ENCODE data around the gene RREB1.

RREB1 gene

DNA sequence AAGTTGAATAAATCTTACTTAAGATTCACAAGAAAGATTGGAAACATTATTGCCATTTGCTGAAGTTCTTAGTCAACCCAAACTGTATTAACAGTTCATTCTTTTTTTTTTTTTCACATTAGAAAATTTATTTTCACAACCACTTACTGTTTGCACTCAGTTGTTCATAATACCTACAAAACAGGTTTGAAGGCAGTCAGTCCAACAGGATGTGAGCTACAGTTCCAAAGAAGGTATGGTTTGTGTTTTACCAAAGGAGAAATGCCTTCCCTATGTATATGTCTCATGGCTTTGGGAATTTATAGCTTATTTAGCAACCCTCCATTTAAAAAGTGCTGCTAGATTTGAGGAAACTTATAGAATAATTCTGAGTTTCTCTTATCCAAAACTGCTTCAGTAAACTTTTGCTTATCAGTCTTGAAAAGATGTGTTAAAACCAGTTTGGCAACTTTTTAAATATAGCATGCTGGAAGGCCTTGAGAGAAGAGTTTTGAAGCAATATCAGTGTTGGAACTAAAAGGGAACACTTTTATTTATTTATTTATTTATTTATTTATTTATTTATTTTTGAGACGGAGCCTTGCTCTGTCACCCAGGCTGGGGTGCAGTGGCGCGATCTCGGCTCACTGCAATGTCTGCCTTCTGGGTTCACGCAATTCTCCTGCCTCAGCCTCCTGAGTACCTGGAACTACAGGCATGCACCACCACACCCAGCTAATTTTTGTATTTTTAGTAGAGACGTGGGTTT, 46.8 kb upstream of the RREB1 start:
- H3K36me3 ChIP-seq (ENCODE audit: insufficient read depth, low read length), result no peaks in the 10 kb centered on the region
- H3K27me3 ChIP-seq (ENCODE audit: insufficient read depth, low read length, poor library complexity), result no peaks in the 10 kb centered on the region
- H3K4me3 ChIP-seq (ENCODE audit: low read depth in 1 of 2, low read length in 2 of 2), result no peak overlapping the region
- no peak for TF ChIP-seq EZH2 (IDR thresholded peaks at IDR 0.05; ENCODE audit: borderline replicate concordance, low read depth, low read length, severe bottlenecking)
- TF ChIP-seq, protein P1, sequence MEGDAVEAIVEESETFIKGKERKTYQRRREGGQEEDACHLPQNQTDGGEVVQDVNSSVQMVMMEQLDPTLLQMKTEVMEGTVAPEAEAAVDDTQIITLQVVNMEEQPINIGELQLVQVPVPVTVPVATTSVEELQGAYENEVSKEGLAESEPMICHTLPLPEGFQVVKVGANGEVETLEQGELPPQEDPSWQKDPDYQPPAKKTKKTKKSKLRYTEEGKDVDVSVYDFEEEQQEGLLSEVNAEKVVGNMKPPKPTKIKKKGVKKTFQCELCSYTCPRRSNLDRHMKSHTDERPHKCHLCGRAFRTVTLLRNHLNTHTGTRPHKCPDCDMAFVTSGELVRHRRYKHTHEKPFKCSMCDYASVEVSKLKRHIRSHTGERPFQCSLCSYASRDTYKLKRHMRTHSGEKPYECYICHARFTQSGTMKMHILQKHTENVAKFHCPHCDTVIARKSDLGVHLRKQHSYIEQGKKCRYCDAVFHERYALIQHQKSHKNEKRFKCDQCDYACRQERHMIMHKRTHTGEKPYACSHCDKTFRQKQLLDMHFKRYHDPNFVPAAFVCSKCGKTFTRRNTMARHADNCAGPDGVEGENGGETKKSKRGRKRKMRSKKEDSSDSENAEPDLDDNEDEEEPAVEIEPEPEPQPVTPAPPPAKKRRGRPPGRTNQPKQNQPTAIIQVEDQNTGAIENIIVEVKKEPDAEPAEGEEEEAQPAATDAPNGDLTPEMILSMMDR (IDR thresholded peaks at IDR 0.05; ENCODE audit: borderline replicate concordance, extremely low read depth, low read length, poor library complexity, severe bottlenecking), result no peak
- no peaks in the 10 kb centered on the region for H3K79me2 ChIP-seq (ENCODE audit: insufficient read depth, low read length)
- DNase-seq (no peak), ATAC-seq (ENCODE audit: insufficient read depth, low read depth) (no peak)
- peaks cover 14% of the 10 kb centered on the region for H3K4me1 ChIP-seq (ENCODE audit: insufficient read depth, low read length)
- no peaks in the 10 kb centered on the region for H3K9me3 ChIP-seq (ENCODE audit: insufficient read depth, low read length, severe bottlenecking)
- no peaks in the 10 kb centered on the region for H4K20me1 ChIP-seq (ENCODE audit: insufficient read depth, low read length)
- no peak overlapping the region for H3K4me2 ChIP-seq (ENCODE audit: insufficient read depth, low read length)
- no peak overlapping the region for H2AFZ ChIP-seq (ENCODE audit: low read depth, low read length)
- no peak overlapping the region for H3K27ac ChIP-seq (ENCODE audit: low read length)
- H3K9ac ChIP-seq (ENCODE audit: low read depth, low read length), result no peak overlapping the region

- Histone ChIP-seq H3K4me3 (ENCODE audit: low read depth in 1 of 2, low read length in 2 of 2) (no peak overlapping the region), H3K79me2 (ENCODE audit: insufficient read depth, low read length) (no peaks in the 10 kb centered on the region), H3K36me3 (ENCODE audit: insufficient read depth, low read length) (no peaks in the 10 kb centered on the region), H3K9ac (ENCODE audit: low read depth, low read length) (no peak overlapping the region), H3K4me1 (ENCODE audit: insufficient read depth, low read length) (peaks cover 14% of the 10 kb centered on the region), H3K27ac (ENCODE audit: low read length) (no peak overlapping the region), H3K9me3 (ENCODE audit: insufficient read depth, low read length, severe bottlenecking) (no peaks in the 10 kb centered on the region), H3K27me3 (ENCODE audit: insufficient read depth, low read length, poor library complexity) (no peaks in the 10 kb centered on the region), H3K4me2 (ENCODE audit: insufficient read depth, low read length) (no peak overlapping the region), H2AFZ (ENCODE audit: low read depth, low read length) (no peak overlapping the region), H4K20me1 (ENCODE audit: insufficient read depth, low read length) (no peaks in the 10 kb centered on the region)
- DNase-seq (no peak), ATAC-seq (ENCODE audit: insufficient read depth, low read depth) (no peak)
- TF ChIP-seq, protein P1 (IDR thresholded peaks at IDR 0.05; ENCODE audit: borderline replicate concordance, extremely low read depth, low read length, poor library complexity, severe bottlenecking), result no peak
- TF ChIP-seq EZH2 (IDR thresholded peaks at IDR 0.05; ENCODE audit: borderline replicate concordance, low read depth, low read length, severe bottlenecking), result no peak
Measured at GRCh38 chr6:7062451-7063162, 45.2 kb upstream of the RREB1 start.

- Histone ChIP-seq H3K27me3 (ENCODE audit: insufficient read depth, low read length, poor library complexity) (no peaks in the 10 kb centered on the region), H3K4me2 (ENCODE audit: insufficient read depth, low read length) (no peak overlapping the region), H3K79me2 (ENCODE audit: insufficient read depth, low read length) (no peaks in the 10 kb centered on the region), H4K20me1 (ENCODE audit: insufficient read depth, low read length) (no peaks in the 10 kb centered on the region), H3K9me3 (ENCODE audit: insufficient read depth, low read length, severe bottlenecking) (no peaks in the 10 kb centered on the region), H3K36me3 (ENCODE audit: insufficient read depth, low read length) (no peaks in the 10 kb centered on the region), H3K4me1 (ENCODE audit: insufficient read depth, low read length) (no peaks in the 10 kb centered on the region), H3K27ac (ENCODE audit: low read length) (no peak overlapping the region), H3K9ac (ENCODE audit: low read depth, low read length) (no peak overlapping the region), H3K4me3 (ENCODE audit: low read depth in 1 of 2, low read length in 2 of 2) (no peak overlapping the region), H2AFZ (ENCODE audit: low read depth, low read length) (no peak overlapping the region)
- ATAC-seq (ENCODE audit: insufficient read depth, low read depth), result no peak
- no peak for DNase-seq
- no peak for TF ChIP-seq EZH2 (IDR thresholded peaks at IDR 0.05; ENCODE audit: borderline replicate concordance, low read depth, low read length, severe bottlenecking)
- TF ChIP-seq, protein P1 (IDR thresholded peaks at IDR 0.05; ENCODE audit: borderline replicate concordance, extremely low read depth, low read length, poor library complexity, severe bottlenecking), result no peak
Measured at GRCh38 chr6:7067305-7067704, 40.5 kb upstream of the RREB1 start.
